Heart left ventricle (tissue), 13 donors: Measurements from ENCODE around the gene TIAM2.

ENCODE experiments used
- CTCF ChIP-seq, 12 donors: fragments of 200-600 bp; sonication (generic) in 4 of 12; IDR thresholded peaks; one replicate each; pipeline versions ENCODE4 v1.5.0 to v1.8.0; 2018 to 2022; ENCODE audit warnings: antibody characterized with exemption in 12 of 12, mild to moderate bottlenecking in 5 of 12
- POLR2A ChIP-seq, 2 donors: fragments of 450-650 bp; IDR thresholded peaks; one replicate each; pipeline ENCODE4 v1.6.1; 2017; ENCODE audit warnings: antibody characterized with exemption in 2 of 2, mild to moderate bottlenecking in 2 of 2, moderate library complexity in 2 of 2
- donor health status: ischemic (EF 13 %, LVEDD 7.1; RV severe dilation, severe dysfunction).
- donor health status: DM: no; HTN: yes; CAD: no.
- donor health status: DM: no; HTN: no; CAD: no.
- donor health status: ischemic (EF 25% LVEDD 6.9; RV normal size, moderate dysfunction).
- donor health status: ischemic (EF 25% LVEDD 5.7; RV mildly dilated, moderate dysfunction).
- donor health status: ischemic (EF 35%, LVEDD 5.7; RV mildly dilated, moderate dysfunction).
- donor health status: nonischemic (EF 11% LVEDD 7.7; RV severe dilation, severe dysfunction).
- donor health status: DM: yes; HTN: yes; CAD: no.
- donor health status: PGD.
- donor health status: ischemic (EF 29% LVEDD 5.4; RV normal size, mild dysfunction).
- donor health status: nonischemic (EF 23%, LVEDD 6.1; RV moderate dilation, normal function).

- TF ChIP-seq CTCF (IDR thresholded peaks at IDR 0.05) (no peak), POLR2A (IDR thresholded peaks at IDR 0.05) (no peak)
Measured at GRCh38 chr6:155088856-155089255, 93.7 kb downstream of the TIAM2 start.
